GM13976 (cell line): ENCODE measurements around the gene MEN1.

ENCODE experiments used
- DNase-seq: peaks from one replicate; pipeline ENCODE4 v3.0.0; 2012; ENCODE audit warnings: low spot score
- CTCF ChIP-seq: IDR thresholded peaks from 2 replicates; pipeline ENCODE4 v1.5.1; 2012; ENCODE audit warnings: borderline replicate concordance, mild to moderate bottlenecking; ENCODE audit not compliant: insufficient read depth; ENCODE audit errors: extremely low read depth, missing control alignments, control extremely low read depth
- in situ Hi-C: fragments of 300-500 bp; cut with MboI; formaldehyde crosslinking; loops from one replicate; pipeline ENCODE4 v1.12.0; 2022; ENCODE audit warnings: low sequenced_read_pairs, mixed read lengths, inconsistent platforms; ENCODE audit not compliant: unreplicated experiment

Gene MEN1

GRCh38 chr11:64801158-64801464 lies 9.2 kb downstream of the MEN1 start:
- in situ Hi-C loops = no loop called here
- DNase-seq = no peak
- TF ChIP-seq CTCF = no peak

GRCh38 chr11:64800303-64801157 lies 9.8 kb downstream of the MEN1 start:
- in situ Hi-C loops = no loop called here
- no peak for DNase-seq
- no peak for TF ChIP-seq CTCF

GRCh38 chr11:64799623-64800302 lies 10.6 kb downstream of the MEN1 start:
- peak; percentile 45 for DNase-seq
- TF ChIP-seq CTCF = no peak
- in situ Hi-C loops = no loop called here

- DNase-seq = no peak
- no peak for TF ChIP-seq CTCF
- in situ Hi-C loops = no loop called here
These were observed 11.1 kb downstream of the MEN1 start for GRCh38 chr11:64799256-64799622.

- peak; percentile 11 for DNase-seq
- in situ Hi-C loops = no loop called here
- TF ChIP-seq CTCF = no peak
These were observed 13.4 kb downstream of the MEN1 start for GRCh38 chr11:64796757-64797541.

- in situ Hi-C loops = no loop called here
- DNase-seq = peak; percentile 9
- no peak for TF ChIP-seq CTCF
These were observed 14.1 kb downstream of the MEN1 start for GRCh38 chr11:64796047-64796756.
